OCI-LY3 (cell line): ENCODE results near the gene CD274.

Experiments used
- EZH2phosphoT487 ChIP-seq: fragments of 200-600 bp; shearing (Covaris generic); IDR thresholded peaks from 2 replicates; pipeline ENCODE4 v1.6.1; 2018; ENCODE audit warnings: antibody characterized with exemption, mixed run types, low read depth
- TF ChIP-seq, protein P1 (sequence below): fragments of 200-600, 300-600 bp; sonication (generic); IDR thresholded peaks from 2 replicates; pipeline ENCODE4 v1.5.1; 2014; ENCODE audit warnings: antibody characterized with exemption, low read length, low read depth

DNA sequence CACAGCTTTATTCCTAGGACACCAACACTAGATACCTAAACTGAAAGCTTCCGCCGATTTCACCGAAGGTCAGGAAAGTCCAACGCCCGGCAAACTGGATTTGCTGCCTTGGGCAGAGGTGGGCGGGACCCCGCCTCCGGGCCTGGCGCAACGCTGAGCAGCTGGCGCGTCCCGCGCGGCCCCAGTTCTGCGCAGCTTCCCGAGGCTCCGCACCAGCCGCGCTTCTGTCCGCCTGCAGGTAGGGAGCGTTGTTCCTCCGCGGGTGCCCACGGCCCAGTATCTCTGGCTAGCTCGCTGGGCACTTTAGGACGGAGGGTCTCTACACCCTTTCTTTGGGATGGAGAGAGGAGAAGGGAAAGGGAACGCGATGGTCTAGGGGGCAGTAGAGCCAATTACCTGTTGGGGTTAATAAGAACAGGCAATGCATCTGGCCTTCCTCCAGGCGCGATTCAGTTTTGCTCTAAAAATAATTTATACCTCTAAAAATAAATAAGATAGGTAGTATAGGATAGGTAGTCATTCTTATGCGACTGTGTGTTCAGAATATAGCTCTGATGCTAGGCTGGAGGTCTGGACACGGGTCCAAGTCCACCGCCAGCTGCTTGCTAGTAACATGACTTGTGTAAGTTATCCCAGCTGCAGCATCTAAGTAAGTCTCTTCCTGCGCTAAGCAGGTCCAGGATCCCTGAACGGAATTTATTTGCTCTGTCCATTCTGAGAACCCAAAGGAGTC is at the start of gene CD274:
- TF ChIP-seq, protein P1, sequence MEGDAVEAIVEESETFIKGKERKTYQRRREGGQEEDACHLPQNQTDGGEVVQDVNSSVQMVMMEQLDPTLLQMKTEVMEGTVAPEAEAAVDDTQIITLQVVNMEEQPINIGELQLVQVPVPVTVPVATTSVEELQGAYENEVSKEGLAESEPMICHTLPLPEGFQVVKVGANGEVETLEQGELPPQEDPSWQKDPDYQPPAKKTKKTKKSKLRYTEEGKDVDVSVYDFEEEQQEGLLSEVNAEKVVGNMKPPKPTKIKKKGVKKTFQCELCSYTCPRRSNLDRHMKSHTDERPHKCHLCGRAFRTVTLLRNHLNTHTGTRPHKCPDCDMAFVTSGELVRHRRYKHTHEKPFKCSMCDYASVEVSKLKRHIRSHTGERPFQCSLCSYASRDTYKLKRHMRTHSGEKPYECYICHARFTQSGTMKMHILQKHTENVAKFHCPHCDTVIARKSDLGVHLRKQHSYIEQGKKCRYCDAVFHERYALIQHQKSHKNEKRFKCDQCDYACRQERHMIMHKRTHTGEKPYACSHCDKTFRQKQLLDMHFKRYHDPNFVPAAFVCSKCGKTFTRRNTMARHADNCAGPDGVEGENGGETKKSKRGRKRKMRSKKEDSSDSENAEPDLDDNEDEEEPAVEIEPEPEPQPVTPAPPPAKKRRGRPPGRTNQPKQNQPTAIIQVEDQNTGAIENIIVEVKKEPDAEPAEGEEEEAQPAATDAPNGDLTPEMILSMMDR, result peak; percentile 88
- no peak for TF ChIP-seq EZH2phosphoT487
